Gastrocnemius medialis (tissue), 4 donors: ENCODE data around the gene TBRG4.

Experiments used
- POLR2A ChIP-seq, 2 donors: fragments of 450-650 bp; IDR thresholded peaks; one replicate each; pipeline ENCODE4 v1.6.1; 2017; ENCODE audit warnings: antibody characterized with exemption in 2 of 2, mild to moderate bottlenecking in 2 of 2, moderate library complexity in 2 of 2
- TF ChIP-seq, protein P1 (sequence below), 5 experiments: fragments of 450-650 bp in 3 of 5; fragments of 200-600 bp in 2 of 5; sonication (generic) in 2 of 5; IDR thresholded peaks in 4 of 5; conservative IDR thresholded peaks in 1 of 5; 1 replicate in 4 of 5; 2 replicates in 1 of 5; pipeline ENCODE4 v1.5.1; 2016 to 2019; ENCODE audit warnings: antibody characterized with exemption in 5 of 5, mild to moderate bottlenecking in 3 of 5, moderate library complexity in 3 of 5

DNA sequence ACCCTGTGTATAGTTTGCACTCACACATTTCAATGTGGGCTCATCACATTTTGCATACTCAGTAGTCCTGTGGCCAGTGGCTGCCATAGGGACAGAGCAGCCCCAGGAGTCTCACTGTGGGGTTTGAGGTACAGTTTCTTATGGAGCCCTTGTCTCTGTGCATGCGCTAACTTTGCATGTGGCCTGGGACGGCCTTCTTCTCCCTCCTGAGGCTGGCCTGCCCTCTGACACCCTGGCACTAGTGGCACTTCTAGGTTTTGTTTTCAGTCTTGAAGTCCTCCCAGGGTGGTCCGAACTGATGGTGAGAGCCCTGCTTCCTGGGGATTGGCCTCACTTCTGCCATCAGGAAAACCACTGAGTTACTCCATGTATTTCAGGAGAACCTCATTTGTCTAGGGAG, 43.9 kb downstream of the TBRG4 start:
- TF ChIP-seq POLR2A (IDR thresholded peaks at IDR 0.05) = no peak
- TF ChIP-seq, protein P1, sequence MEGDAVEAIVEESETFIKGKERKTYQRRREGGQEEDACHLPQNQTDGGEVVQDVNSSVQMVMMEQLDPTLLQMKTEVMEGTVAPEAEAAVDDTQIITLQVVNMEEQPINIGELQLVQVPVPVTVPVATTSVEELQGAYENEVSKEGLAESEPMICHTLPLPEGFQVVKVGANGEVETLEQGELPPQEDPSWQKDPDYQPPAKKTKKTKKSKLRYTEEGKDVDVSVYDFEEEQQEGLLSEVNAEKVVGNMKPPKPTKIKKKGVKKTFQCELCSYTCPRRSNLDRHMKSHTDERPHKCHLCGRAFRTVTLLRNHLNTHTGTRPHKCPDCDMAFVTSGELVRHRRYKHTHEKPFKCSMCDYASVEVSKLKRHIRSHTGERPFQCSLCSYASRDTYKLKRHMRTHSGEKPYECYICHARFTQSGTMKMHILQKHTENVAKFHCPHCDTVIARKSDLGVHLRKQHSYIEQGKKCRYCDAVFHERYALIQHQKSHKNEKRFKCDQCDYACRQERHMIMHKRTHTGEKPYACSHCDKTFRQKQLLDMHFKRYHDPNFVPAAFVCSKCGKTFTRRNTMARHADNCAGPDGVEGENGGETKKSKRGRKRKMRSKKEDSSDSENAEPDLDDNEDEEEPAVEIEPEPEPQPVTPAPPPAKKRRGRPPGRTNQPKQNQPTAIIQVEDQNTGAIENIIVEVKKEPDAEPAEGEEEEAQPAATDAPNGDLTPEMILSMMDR (IDR thresholded peaks at IDR 0.05 in 4 of 5, conservative IDR thresholded peaks at IDR 0.05 in 1 of 5) = no peak
